GM23338 (cell line): ENCODE measurements around the gene ZNF391. TPM values are rescaled to one million over a fixed set of nuclear protein-coding genes. Genes with fewer than 3 reads are reported as not detected.

Experiments used
- ATAC-seq: fragments of 200-7000 bp; cut with Tn5 transposase; 3 replicates; pipeline ENCODE4 v1.9.1; 2020
- DNase-seq: peaks from one replicate; pipeline ENCODE4 v3.0.0-alpha.2; 2015; ENCODE audit warnings: low spot score
- H2AFZ ChIP-seq: fragments of 200-600 bp; sonication (generic); 2 replicates; pipeline ENCODE4 v1.8.0; 2016; ENCODE audit warnings: antibody characterized with exemption, mild to moderate bottlenecking, moderate library complexity
- H3F3A ChIP-seq: fragments of 200-600 bp; sonication (generic); replicated peaks from 2 replicates; pipeline ENCODE4 v1.8.0; 2017; ENCODE audit warnings: antibody characterized with exemption, mixed run types, low read depth
- H3K27ac ChIP-seq: fragments of 200-600 bp; sonication (generic); 2 replicates; pipeline ENCODE4 v1.6.1; 2016; ENCODE audit warnings: low read depth
- H3K27me3 ChIP-seq: fragments of 200-600 bp; sonication (generic); 2 replicates; pipeline ENCODE4 v1.8.0; 2016; ENCODE audit warnings: mild to moderate bottlenecking, mixed run types, moderate library complexity; ENCODE audit not compliant: insufficient read depth
- H3K36me3 ChIP-seq: fragments of 200-600 bp; sonication (generic); 2 replicates; pipeline ENCODE4 v1.8.0; 2016; ENCODE audit warnings: mild to moderate bottlenecking; ENCODE audit not compliant: insufficient read depth
- H3K4me1 ChIP-seq: fragments of 200-600 bp; sonication (generic); 2 replicates; pipeline ENCODE4 v1.8.0; 2016; ENCODE audit warnings: mild to moderate bottlenecking, moderate library complexity; ENCODE audit not compliant: insufficient read depth
- H3K4me2 ChIP-seq: fragments of 200-600 bp; sonication (generic); 2 replicates; pipeline ENCODE4 v1.7.1; 2017; ENCODE audit warnings: mixed run types
- H3K4me3 ChIP-seq: fragments of 200-600 bp; sonication (generic); 2 replicates; pipeline ENCODE4 v1.6.1; 2016; ENCODE audit warnings: mixed run types
- H3K79me2 ChIP-seq: fragments of 200-600 bp; sonication (generic); replicated peaks from 2 replicates; pipeline ENCODE4 v1.8.0; 2017; ENCODE audit warnings: mild to moderate bottlenecking; ENCODE audit not compliant: insufficient read depth
- H3K9me2 ChIP-seq: fragments of 200-600 bp; sonication (generic); 2 replicates; pipeline ENCODE4 v1.8.0; 2017; ENCODE audit not compliant: insufficient read depth
- H4K20me1 ChIP-seq: fragments of 200-600 bp; sonication (generic); replicated peaks from 2 replicates; pipeline ENCODE4 v1.8.0; 2017; ENCODE audit warnings: mild to moderate bottlenecking; ENCODE audit not compliant: insufficient read depth
- H3K27ac Mint-ChIP-seq: 2 replicates; pipeline ENCODE4 v1.8.0; 2020; ENCODE audit warnings: inconsistent platforms, mild to moderate bottlenecking, moderate library complexity, mixed read lengths
- H3K27me3 Mint-ChIP-seq: 3 replicates; pipeline ENCODE4 v1.8.0; 2022; ENCODE audit warnings: low read depth, mild to moderate bottlenecking, moderate library complexity, mixed read lengths, inconsistent platforms; ENCODE audit not compliant: insufficient read depth, poor library complexity
- H3K36me3 Mint-ChIP-seq: 3 replicates; pipeline ENCODE4 v1.8.0; 2021; ENCODE audit warnings: low read depth, mild to moderate bottlenecking, inconsistent platforms, moderate library complexity, mixed read lengths
- H3K4me1 Mint-ChIP-seq: 3 replicates; pipeline ENCODE4 v1.8.0; 2020; ENCODE audit warnings: mild to moderate bottlenecking, inconsistent platforms, mixed read lengths
- H3K4me3 Mint-ChIP-seq: 3 replicates; pipeline ENCODE4 v1.8.0; 2021; ENCODE audit warnings: moderate library complexity, mild to moderate bottlenecking, inconsistent platforms, mixed read lengths
- H3K9me3 Mint-ChIP-seq: 3 replicates; pipeline ENCODE4 v1.8.0; 2020; ENCODE audit warnings: moderate library complexity, mild to moderate bottlenecking, inconsistent platforms, mixed read lengths
- CREB1 ChIP-seq: fragments of 250-450 bp; sonication (Bioruptor Pico); IDR thresholded peaks from 2 replicates; pipeline ENCODE4 v1.5.0; 2020; ENCODE audit warnings: low read depth, mild to moderate bottlenecking, moderate library complexity
- CTCF ChIP-seq, 2 experiments: fragments of 200-600 bp in 1 of 2; sonication (generic) in 1 of 2; conservative IDR thresholded peaks; 2 replicates each; pipeline versions ENCODE4 v1.5.1 to v1.6.1; 2016 to 2017; ENCODE audit warnings: antibody characterized with exemption in 2 of 2, low read depth in 2 of 2, mild to moderate bottlenecking in 2 of 2, moderate library complexity in 1 of 2
- ETS1 ChIP-seq: IDR thresholded peaks from 2 replicates; pipeline ENCODE4 v1.6.1; 2016; ENCODE audit warnings: antibody characterized with exemption
- EZH2 ChIP-seq: fragments of 200-600 bp; sonication (generic); IDR thresholded peaks from one replicate; pipeline ENCODE4 v1.8.0; 2017; ENCODE audit warnings: antibody characterized with exemption, mild to moderate bottlenecking, low read depth; ENCODE audit not compliant: unreplicated experiment
- EZH2phosphoT487 ChIP-seq: fragments of 200-600 bp; sonication (generic); IDR thresholded peaks from one replicate; pipeline ENCODE4 v1.8.1; 2018; ENCODE audit warnings: antibody characterized with exemption; ENCODE audit not compliant: unreplicated experiment
- JUNB ChIP-seq: IDR thresholded peaks from one replicate; pipeline ENCODE4 v1.6.1; 2016; ENCODE audit warnings: antibody characterized with exemption; ENCODE audit not compliant: unreplicated experiment
- NANOG ChIP-seq: IDR thresholded peaks from 2 replicates; pipeline ENCODE4 v1.6.1; 2016; ENCODE audit warnings: antibody characterized with exemption, borderline replicate concordance
- POLR2AphosphoS5 ChIP-seq: IDR thresholded peaks from 2 replicates; pipeline ENCODE4 v1.6.1; 2016; ENCODE audit warnings: antibody characterized with exemption, low read depth
- REST ChIP-seq: IDR thresholded peaks from one replicate; pipeline ENCODE4 v1.6.1; 2018; ENCODE audit warnings: antibody characterized with exemption; ENCODE audit not compliant: unreplicated experiment
- STAT1 ChIP-seq: IDR thresholded peaks from one replicate; pipeline ENCODE4 v1.6.1; 2016; ENCODE audit warnings: antibody characterized with exemption; ENCODE audit not compliant: unreplicated experiment
- ZNF114 ChIP-seq: fragments of 250-450 bp; sonication (Bioruptor Pico); IDR thresholded peaks from 2 replicates; pipeline ENCODE4 v1.5.0; 2020; ENCODE audit warnings: mild to moderate bottlenecking, moderate library complexity
- ZNF331 ChIP-seq: fragments of 250-450 bp; sonication (Bioruptor Pico); IDR thresholded peaks from 2 replicates; pipeline ENCODE4 v1.5.0; 2020; ENCODE audit warnings: low read depth, mild to moderate bottlenecking, moderate library complexity
- ZNF462 ChIP-seq: fragments of 250-450 bp; sonication (Bioruptor Pico); IDR thresholded peaks from 2 replicates; pipeline ENCODE4 v1.5.0; 2020; ENCODE audit warnings: mild to moderate bottlenecking, moderate library complexity
- polyA plus RNA-seq: library from polyadenylated mRNA; unstranded; fragments of >200 nt; fragmentation: Nextera tagmentation; extraction: Ambion mirVana; gene quantifications from 2 replicates; pipeline ENCODE4 v1.2.1, GENCODE V29; 2016
- total RNA-seq: library from RNA; depleted of rRNA; stranded (reverse); fragments of >200 nt; shearing (Covaris generic); gene quantifications from 2 replicates; pipeline ENCODE4 v1.2.3, GENCODE V29; 2014

The ZNF391 gene
- total and polyA plus RNA-seq, 2 experiments from 2014 or later: 11.4 to 22.5 TPM

- Mint-ChIP-seq H3K36me3 (peaks cover 8% of the 10 kb centered on the region), H3K27ac (no peak overlapping the region), H3K4me3 (no peak overlapping the region), H3K4me1 (no peaks in the 10 kb centered on the region), H3K27me3 (peaks cover 2% of the 10 kb centered on the region), H3K9me3 (peaks cover 20% of the 10 kb centered on the region)
- ATAC-seq: no peak
- no peak for TF ChIP-seq ZNF114
- no peak for TF ChIP-seq STAT1
- no peak for TF ChIP-seq CTCF (conservative IDR thresholded peaks at IDR 0.05; ENCODE audit: low read depth in 2 of 2)
- TF ChIP-seq ETS1: no peak
- TF ChIP-seq CREB1: no peak
- TF ChIP-seq EZH2: no peak
- TF ChIP-seq REST: no peak
- TF ChIP-seq ZNF331 (CRISPR knock-in tag): no peak
- TF ChIP-seq POLR2AphosphoS5: no peak
- no peak for TF ChIP-seq EZH2phosphoT487
- no peak for TF ChIP-seq JUNB
- TF ChIP-seq ZNF462 (CRISPR knock-in tag): no peak
- TF ChIP-seq NANOG: no peak
- Histone ChIP-seq H3K27me3 (no peaks in the 10 kb centered on the region), H3K4me1 (no peaks in the 10 kb centered on the region), H4K20me1 (no peaks in the 10 kb centered on the region), H3K4me3 (no peak overlapping the region), H3K4me2 (no peak overlapping the region), H3K27ac (no peak overlapping the region), H2AFZ (no peak overlapping the region), H3K36me3 (no peaks in the 10 kb centered on the region; the same call in 1 of the 2 replicates), H3F3A (no peaks in the 10 kb centered on the region), H3K79me2 (no peaks in the 10 kb centered on the region), H3K9me2 (peaks cover 10% of the 10 kb centered on the region; the same call in 1 of the 2 replicates)
- DNase-seq: no peak
Measured at GRCh38 chr6:27442932-27443331, 54.4 kb downstream of the ZNF391 start.
